GM18858 (cell line): ENCODE data around the gene KIAA1671.
"Not testable (repeated sequence)": the region's sequence is repeated elsewhere in the genome, so short reads cannot be mapped to it uniquely, and the experiment has no call there.

Experiments used
- ATAC-seq: cut with Tn5 transposase; IDR thresholded peaks from one replicate; pipeline ENCODE4 v1.9.1; 2021; ENCODE audit not compliant: unreplicated experiment

Gene KIAA1671

GRCh38 chr22:25219211-25219689, 266.7 kb downstream of the KIAA1671 start, which contains the start of gene CRYBB2:
Gene CRYBB2, plus strand, starts transcription at chr22:25219639. Its CDS starts 1,791 bp downstream, at chr22:25221430.
- no peak for ATAC-seq

GRCh38 chr22:25219948-25220442, 267.5 kb downstream of the KIAA1671 start:
- no peak for ATAC-seq

GRCh38 chr22:25221790-25222189, 269.3 kb downstream of the KIAA1671 start:
- no peak for ATAC-seq

- no peak for ATAC-seq
These were observed 270.8 kb downstream of the KIAA1671 start for GRCh38 chr22:25223269-25223850.

- no peak for ATAC-seq
These were observed 276.3 kb downstream of the KIAA1671 start for GRCh38 chr22:25228822-25229221.

GRCh38 chr22:25230760-25231159, 278.2 kb downstream of the KIAA1671 start:
- ATAC-seq: not testable (repeated sequence)

GRCh38 chr22:25232301-25232700, 279.8 kb downstream of the KIAA1671 start:
- ATAC-seq: no peak

GRCh38 chr22:25233706-25234105, 281.2 kb downstream of the KIAA1671 start:
- not testable (repeated sequence) for ATAC-seq

- ATAC-seq: no peak
These were observed 283.2 kb downstream of the KIAA1671 start for GRCh38 chr22:25235547-25236290.

- ATAC-seq: no peak
These were observed 283.9 kb downstream of the KIAA1671 start for GRCh38 chr22:25236417-25236816.

GRCh38 chr22:25237503-25237902, 285.0 kb downstream of the KIAA1671 start:
- ATAC-seq: no peak

GRCh38 chr22:25238058-25238457, 285.5 kb downstream of the KIAA1671 start:
- ATAC-seq: not testable (repeated sequence)
